GM12878 (cell line): ENCODE results near the gene CACNA1I. TPM values are rescaled to one million over a fixed set of nuclear protein-coding genes. Genes with fewer than 3 reads are reported as not detected.

ENCODE experiments used
- ATAC-seq: fragments of 200-7000 bp; cut with Tn5 transposase; 3 replicates; pipeline ENCODE4 v1.9.1; 2020; ENCODE audit warnings: mild to moderate bottlenecking, moderate library complexity
- BruUV-seq: library from RNA; stranded (reverse); fragments of 400-500 nt; replicated peaks from 2 replicates; lab custom pipeline; 2021; lab: Mats Ljungman, UMichigan
- CTCF ChIA-PET: fragments of 300-600 bp; sonication (Branson Sonifier 250); formaldehyde crosslinking; extraction: SDS; loops from one replicate; lab custom pipeline; 2021; ENCODE audit warnings: inconsistent platforms; lab: Yijun Ruan, JAX
- POLR2A ChIA-PET: fragments of 350-600 bp; formaldehyde crosslinking; extraction: SDS; loops from one replicate; lab custom pipeline; 2021; ENCODE audit warnings: inconsistent platforms; lab: Charles Lee
- RAD21 ChIA-PET: fragments of 300-600 bp; sonication (Branson Sonifier 250); formaldehyde crosslinking; loops from one replicate; lab custom pipeline; 2023; ENCODE audit warnings: antibody characterized with exemption; ENCODE audit not compliant: unreplicated experiment; lab: Charles Lee
- SMC1A ChIA-PET: fragments of 300-600 bp; sonication (Branson Sonifier 250); formaldehyde crosslinking; loops from one replicate; lab custom pipeline; 2023; ENCODE audit not compliant: unreplicated experiment, uncharacterized antibody; lab: Charles Lee
- DNase-seq: peaks from one replicate; pipeline ENCODE4 v3.0.0-alpha.2; 2011; ENCODE audit warnings: low read depth, low spot score
- FAIRE-seq: peaks from 3 replicates; lab custom pipeline; 2011; peaks lifted over from hg19 to GRCh38; lab: Jason Lieb, UNC
- H2AFZ ChIP-seq: 2 replicates; pipeline ENCODE4 v1.6.0; 2011; ENCODE audit warnings: low read depth, low read length, control low read depth; ENCODE audit not compliant: control insufficient read depth
- H3K27ac ChIP-seq: 2 replicates; pipeline ENCODE4 v1.5.1; 2011; ENCODE audit warnings: control low read depth; ENCODE audit not compliant: control insufficient read depth, insufficient read depth
- H3K27me3 ChIP-seq, 2 experiments: replicated peaks in 1 of 2; 2 replicates each; pipeline versions ENCODE4 v1.6.0 to v1.6.1; 2011; ENCODE audit warnings: low read length in 1 of 2; ENCODE audit not compliant: control insufficient read depth in 2 of 2, insufficient read depth in 2 of 2
- H3K36me3 ChIP-seq, 2 experiments: 2 replicates each; pipeline ENCODE4 v1.5.1; 2011; ENCODE audit warnings: low read length in 1 of 2; ENCODE audit not compliant: control insufficient read depth in 2 of 2, insufficient read depth in 2 of 2
- H3K4me1 ChIP-seq: 2 replicates; pipeline ENCODE4 v1.6.1; 2011; ENCODE audit warnings: mild to moderate bottlenecking, low read length, moderate library complexity, mixed read lengths; ENCODE audit not compliant: control insufficient read depth, insufficient read depth
- H3K4me2 ChIP-seq: 2 replicates; pipeline ENCODE4 v1.6.0; 2011; ENCODE audit warnings: control low read depth; ENCODE audit not compliant: control insufficient read depth, insufficient read depth
- H3K4me3 ChIP-seq: fragments of 200-600 bp; sonication (generic); 2 replicates; pipeline ENCODE4 v1.5.1; 2016
- H3K79me2 ChIP-seq: 2 replicates; pipeline ENCODE4 v1.6.0; 2011; ENCODE audit warnings: low read length; ENCODE audit not compliant: control insufficient read depth, insufficient read depth
- H3K9ac ChIP-seq: 2 replicates; pipeline ENCODE4 v1.8.0; 2011; ENCODE audit warnings: low read length, control low read depth, mixed read lengths; ENCODE audit not compliant: control insufficient read depth, insufficient read depth
- H3K9me3 ChIP-seq: replicated peaks from 3 replicates; pipeline ENCODE4 v1.5.1; 2011; ENCODE audit warnings: mild to moderate bottlenecking, low read length; ENCODE audit not compliant: control insufficient read depth, insufficient read depth
- H4K20me1 ChIP-seq: 2 replicates; pipeline ENCODE4 v1.6.0; 2011; ENCODE audit not compliant: control insufficient read depth, insufficient read depth
- BRCA1 ChIP-seq: IDR thresholded peaks from 2 replicates; pipeline ENCODE4 v1.6.1; 2011; ENCODE audit warnings: low read depth, low read length, improper control_type of control experiment
- EGR1 ChIP-seq, 2 experiments: IDR thresholded peaks; 1 replicate in 1 of 2; 2 replicates in 1 of 2; pipeline ENCODE4 v1.6.1; 2011 to 2012; ENCODE audit warnings: low read depth in 2 of 2, low read length in 2 of 2, borderline replicate concordance in 1 of 2, mild to moderate bottlenecking in 1 of 2, moderate library complexity in 1 of 2
- HDGF ChIP-seq: fragments of 450-650 bp; IDR thresholded peaks from 2 replicates; pipeline ENCODE4 v1.6.1; 2016; ENCODE audit warnings: antibody characterized with exemption
- JUND ChIP-seq: IDR thresholded peaks from 2 replicates; pipeline ENCODE4 v1.6.1; 2012; ENCODE audit warnings: low read depth, mild to moderate bottlenecking, low read length, improper control_type of control experiment, moderate library complexity
- MXI1 ChIP-seq: fragments of 150-350 bp; IDR thresholded peaks from 2 replicates; pipeline ENCODE4 v1.6.1; 2011; ENCODE audit warnings: low read depth, mild to moderate bottlenecking, inconsistent platforms, low read length, improper control_type of control experiment
- NFXL1 ChIP-seq: fragments of 450-650 bp; IDR thresholded peaks from 2 replicates; pipeline ENCODE4 v1.6.1; 2017; ENCODE audit warnings: antibody characterized with exemption, mild to moderate bottlenecking, borderline replicate concordance
- NFYA ChIP-seq: IDR thresholded peaks from 2 replicates; pipeline ENCODE4 v1.6.1; 2011; ENCODE audit warnings: low read depth, mild to moderate bottlenecking, low read length, improper control_type of control experiment, borderline replicate concordance
- NKRF ChIP-seq: fragments of 450-650 bp; conservative IDR thresholded peaks from 2 replicates; pipeline ENCODE4 v1.6.1; 2017; ENCODE audit warnings: mild to moderate bottlenecking, moderate library complexity
- PAX5 ChIP-seq: IDR thresholded peaks from 2 replicates; pipeline ENCODE4 v1.6.1; 2011; ENCODE audit warnings: low read depth, low read length, borderline replicate concordance
- PRDM15 ChIP-seq: fragments of 450-650 bp; formaldehyde crosslinking; IDR thresholded peaks from 2 replicates; pipeline ENCODE4 v1.4.0; 2020; ENCODE audit warnings: mild to moderate bottlenecking, moderate library complexity
- RAD51 ChIP-seq: fragments of 450-650 bp; IDR thresholded peaks from 2 replicates; pipeline ENCODE4 v1.6.1; 2016; ENCODE audit warnings: moderate library complexity, mild to moderate bottlenecking, inconsistent platforms
- RBBP5 ChIP-seq: fragments of 200-600 bp; sonication (generic); conservative IDR thresholded peaks from 2 replicates; pipeline ENCODE4 v1.6.1; 2016
- RCOR1 ChIP-seq: conservative IDR thresholded peaks from 2 replicates; pipeline ENCODE4 v1.6.1; 2012; ENCODE audit warnings: low read depth, low read length, improper control_type of control experiment
- RELA ChIP-seq: fragments of 450-650 bp; IDR thresholded peaks from 2 replicates; pipeline ENCODE4 v1.8.0; 2014; ENCODE audit warnings: borderline replicate concordance; ENCODE audit not compliant: partially characterized antibody
- SIX5 ChIP-seq: IDR thresholded peaks from 2 replicates; pipeline ENCODE4 v1.6.1; 2011; ENCODE audit warnings: mild to moderate bottlenecking, low read depth, low read length, moderate library complexity; ENCODE audit not compliant: severe bottlenecking
- SP1 ChIP-seq: IDR thresholded peaks from one replicate; pipeline ENCODE4 v1.6.1; 2011; ENCODE audit warnings: low read depth, low read length
- TCF3 ChIP-seq: IDR thresholded peaks from 2 replicates; pipeline ENCODE4 v1.6.1; 2012; ENCODE audit warnings: low read depth, mild to moderate bottlenecking, low read length, borderline replicate concordance; ENCODE audit not compliant: insufficient read depth
- ZNF217 ChIP-seq: fragments of 450-650 bp; IDR thresholded peaks from 2 replicates; pipeline ENCODE4 v1.6.1; 2017; ENCODE audit warnings: antibody characterized with exemption, mild to moderate bottlenecking
- WGBS: methylation state at CpG from one replicate; pipeline ENCODE4 v1.1.6; 2016; ENCODE audit warnings: low lambda C conversion rate; ENCODE audit not compliant: insufficient replicate concordance, insufficient coverage; ENCODE audit errors: missing lambda C conversion rate; 5-methylcytosine and 5-hydroxymethylcytosine counted together
- in situ Hi-C: fragments of 300-500 bp; cut with MboI; formaldehyde crosslinking; loops from 9 replicates; pipeline ENCODE4 v1.14.3; 2018; ENCODE audit warnings: mixed read lengths
- intact Hi-C: fragments of 100-400 bp; cut with micrococcal nuclease; formaldehyde crosslinking; loops from one replicate; pipeline ENCODE4 v1.14.2; 2022; ENCODE audit not compliant: unreplicated experiment
- polyA plus RNA-seq, 11 experiments: library from polyadenylated mRNA; depleted of rRNA in 4 of 11; unstranded in 6 of 11; stranded (reverse) in 5 of 11; fragments of >200 nt; fragmentation: Nextera tagmentation in 4 of 11; fragmentation: Illumina TruSeq in 1 of 11; extraction: Ambion mirVana in 4 of 11; extraction: Trizol in 1 of 11; gene quantifications; 1 replicate in 1 of 11; 2 replicates in 10 of 11; pipeline versions ENCODE4 v1.2.1 to v1.2.3, GENCODE V29; 2011 to 2016; ENCODE audit warnings: inconsistent platforms in 2 of 11, missing spikeins in 2 of 11, low read depth in 1 of 11
- total RNA-seq, 4 experiments: library from RNA; depleted of rRNA in 3 of 4; stranded (reverse); fragments of >200 nt in 3 of 4; fragmentation: Illumina TruSeq in 1 of 4; extraction: Trizol in 1 of 4; gene quantifications; 2 replicates each; pipeline versions ENCODE4 v1.2.1 to v1.2.3, GENCODE V29; 2013 to 2021

CACNA1I gene
- total and polyA plus RNA-seq, 10 of the 15 experiments (the other 5 are each of a cell fraction or from before 2014, with no cell fraction given): 0.01 to 0.03 TPM; not detected in 8

GRCh38 chr22:39603345-39603744 lies 32.8 kb downstream of the CACNA1I start (continued):
- no peak for TF ChIP-seq NKRF
- no peak for TF ChIP-seq RCOR1
- TF ChIP-seq PAX5: no peak
- no peak for TF ChIP-seq ZNF217
- TF ChIP-seq HDGF: no peak
- TF ChIP-seq NFXL1: no peak
- TF ChIP-seq RBBP5: no peak
- no peak for TF ChIP-seq JUND
- TF ChIP-seq TCF3: no peak
- no peak for TF ChIP-seq SIX5

- H2AFZ ChIP-seq: no peak overlapping the region
- no peaks in the 10 kb centered on the region for H3K79me2 ChIP-seq
- intact Hi-C loops: no loop called here
- H3K27ac ChIP-seq: no peak overlapping the region
- no peaks in the 10 kb centered on the region for H4K20me1 ChIP-seq
- in situ Hi-C loops: no loop called here
- ChIA-PET CTCF (no interaction called here), RAD21 (no interaction called here), SMC1A (no interaction called here), POLR2A (no interaction called here)
- H3K9ac ChIP-seq: no peak overlapping the region
- 27% methylated on average over 8 of the region's 8 CpGs for WGBS
- no peak for DNase-seq
- H3K4me2 ChIP-seq: no peak overlapping the region
- peaks cover 3% of the 10 kb centered on the region; the same call in 2 of the 3 replicates for H3K9me3 ChIP-seq
- no peak overlapping the region for H3K4me3 ChIP-seq
- BruUV-seq: no TSS peak
- no peak for ATAC-seq
- no peaks in the 10 kb centered on the region for H3K4me1 ChIP-seq
- peaks cover 1 to 7% of the 10 kb centered on the region in 2 experiments for H3K27me3 ChIP-seq
- H3K36me3 ChIP-seq: no peaks in the 10 kb centered on the region
- FAIRE-seq: no peak
- no peak for TF ChIP-seq EGR1 (IDR thresholded peaks at IDR 0.05; ENCODE audit: borderline replicate concordance in 1 of 2, low read depth in 2 of 2, low read length in 2 of 2)
- TF ChIP-seq SP1: no peak
- TF ChIP-seq RAD51: no peak
- TF ChIP-seq BRCA1: no peak
- no peak for TF ChIP-seq NFYA
- no peak for TF ChIP-seq PRDM15 (CRISPR knock-in tag)
- no peak for TF ChIP-seq MXI1
- TF ChIP-seq RELA: no peak
Observed at GRCh38 chr22:39610246-39610645, 39.7 kb downstream of the CACNA1I start.
